Liver (tissue), 9 donors: Measurements from ENCODE around the gene UBALD1. TPM values are rescaled to one million over a fixed set of nuclear protein-coding genes. Genes with fewer than 3 reads are reported as not detected.

Source experiments
- DNase-seq: peaks from one replicate; pipeline ENCODE4 v3.0.0-alpha.2; 2017; ENCODE audit warnings: low spot score
- H3K27ac ChIP-seq, 2 donors: one replicate each; pipeline ENCODE4 v1.7.0; 2013; ENCODE audit warnings: inconsistent platforms in 2 of 2, low read length in 2 of 2, control low read depth in 1 of 2, low read depth in 1 of 2, mild to moderate bottlenecking in 1 of 2
- H3K27me3 ChIP-seq, 4 donors: one replicate each; pipeline versions ENCODE4 v1.6.1 to v1.7.0; 2013; ENCODE audit warnings: low read length in 3 of 4, inconsistent platforms in 1 of 4, mild to moderate bottlenecking in 1 of 4, moderate library complexity in 1 of 4; ENCODE audit not compliant: control insufficient read depth in 4 of 4, insufficient read depth in 4 of 4
- H3K36me3 ChIP-seq, 4 donors: one replicate each; pipeline versions ENCODE4 v1.6.1 to v1.7.0; 2013; ENCODE audit warnings: low read length in 3 of 4, mild to moderate bottlenecking in 3 of 4, low read depth in 1 of 4, moderate library complexity in 1 of 4; ENCODE audit not compliant: control insufficient read depth in 4 of 4, insufficient read depth in 3 of 4
- H3K4me1 ChIP-seq, 4 donors: one replicate each; pipeline versions ENCODE4 v1.6.1 to v1.7.0; 2013; ENCODE audit warnings: low read length in 3 of 4, mild to moderate bottlenecking in 3 of 4, moderate library complexity in 1 of 4; ENCODE audit not compliant: control insufficient read depth in 4 of 4, insufficient read depth in 4 of 4
- H3K4me3 ChIP-seq, 3 donors: one replicate each; pipeline versions ENCODE4 v1.6.1 to v1.7.0; 2013; ENCODE audit warnings: low read length in 3 of 3, control low read depth in 1 of 3, low read depth in 1 of 3, mild to moderate bottlenecking in 1 of 3
- H3K9ac ChIP-seq, 2 donors: one replicate each; pipeline ENCODE4 v1.7.0; 2013; ENCODE audit warnings: low read length in 2 of 2, mild to moderate bottlenecking in 2 of 2, moderate library complexity in 2 of 2, control low read depth in 1 of 2, low read depth in 1 of 2
- H3K9me3 ChIP-seq, 4 donors: one replicate each; pipeline versions ENCODE4 v1.6.1 to v1.7.0; 2013; ENCODE audit warnings: low read length in 3 of 4; ENCODE audit not compliant: control insufficient read depth in 4 of 4
- ATF3 ChIP-seq: IDR thresholded peaks from 2 replicates; pipeline ENCODE4 v1.6.1; 2016; ENCODE audit warnings: antibody characterized with exemption
- EGR1 ChIP-seq, 2 donors: IDR thresholded peaks; 2 replicates each; pipeline ENCODE4 v1.6.1; 2016 to 2018; ENCODE audit warnings: antibody characterized with exemption in 2 of 2, low read depth in 2 of 2
- FOXA1 ChIP-seq: IDR thresholded peaks from 2 replicates; pipeline ENCODE4 v1.6.1; 2016; ENCODE audit warnings: antibody characterized with exemption
- FOXA2 ChIP-seq: IDR thresholded peaks from 2 replicates; pipeline ENCODE4 v1.6.1; 2016; ENCODE audit warnings: antibody characterized with exemption
- GABPA ChIP-seq, 2 donors: IDR thresholded peaks in 1 of 2; conservative IDR thresholded peaks in 1 of 2; 2 replicates each; pipeline ENCODE4 v1.6.1; 2016; ENCODE audit warnings: antibody characterized with exemption in 2 of 2, mild to moderate bottlenecking in 1 of 2, moderate library complexity in 1 of 2
- HNF4A ChIP-seq, 2 donors: conservative IDR thresholded peaks; 2 replicates each; pipeline ENCODE4 v1.6.1; 2016; ENCODE audit warnings: antibody characterized with exemption in 2 of 2, mild to moderate bottlenecking in 2 of 2
- HNF4G ChIP-seq: IDR thresholded peaks from 2 replicates; pipeline ENCODE4 v1.6.1; 2016; ENCODE audit warnings: antibody characterized with exemption
- JUND ChIP-seq, 2 donors: IDR thresholded peaks; 2 replicates each; pipeline ENCODE4 v1.6.1; 2016; ENCODE audit warnings: antibody characterized with exemption in 2 of 2
- MAX ChIP-seq: IDR thresholded peaks from 2 replicates; pipeline ENCODE4 v1.6.1; 2016; ENCODE audit warnings: antibody characterized with exemption
- NR2F2 ChIP-seq: IDR thresholded peaks from 2 replicates; pipeline ENCODE4 v1.6.1; 2016; ENCODE audit warnings: antibody characterized with exemption
- RAD21 ChIP-seq, 2 donors: IDR thresholded peaks; 2 replicates each; pipeline ENCODE4 v1.6.1; 2016; ENCODE audit warnings: antibody characterized with exemption in 2 of 2, mild to moderate bottlenecking in 2 of 2
- RXRA ChIP-seq, 2 donors: IDR thresholded peaks; 2 replicates each; pipeline ENCODE4 v1.6.1; 2017 to 2018; ENCODE audit warnings: antibody characterized with exemption in 2 of 2, mild to moderate bottlenecking in 1 of 2
- SP1 ChIP-seq: IDR thresholded peaks from 2 replicates; pipeline ENCODE4 v1.6.1; 2018; ENCODE audit warnings: antibody characterized with exemption, mild to moderate bottlenecking
- TAF1 ChIP-seq: conservative IDR thresholded peaks from 2 replicates; pipeline ENCODE4 v1.6.1; 2016; ENCODE audit warnings: antibody characterized with exemption, mild to moderate bottlenecking
- YY1 ChIP-seq: IDR thresholded peaks from 2 replicates; pipeline ENCODE4 v1.6.1; 2016; ENCODE audit warnings: antibody characterized with exemption, mild to moderate bottlenecking
- ZBTB33 ChIP-seq: IDR thresholded peaks from 2 replicates; pipeline ENCODE4 v1.6.1; 2016; ENCODE audit warnings: antibody characterized with exemption
- WGBS: extraction: QIAGEN DNeasy Blood & Tissue Kit; methylation state at CpG from one replicate; pipeline ENCODE4 v1.1.7; 2013; 5-methylcytosine and 5-hydroxymethylcytosine counted together
- polyA plus RNA-seq, 2 donors: library from polyadenylated mRNA; stranded (reverse) in 1 of 2; unstranded in 1 of 2; fragments of 200-250 nt in 1 of 2; fragments of >200 nt in 1 of 2; fragmentation: Nextera tagmentation in 1 of 2; extraction: Ambion mirVana in 1 of 2; gene quantifications; one replicate each; pipeline versions ENCODE4 v1.2.1 to v1.2.3, GENCODE V29; 2013 to 2015
- total RNA-seq, 2 donors: library from RNA; depleted of rRNA; stranded (reverse); fragments of >200 nt; gene quantifications; one replicate each; pipeline ENCODE4 v1.2.3, GENCODE V29; 2014
- TF ChIP-seq, protein P1 (sequence below): fragments of 150-350 bp; IDR thresholded peaks from 2 replicates; pipeline ENCODE4 v1.5.1; 2017; ENCODE audit warnings: improper control_type of control experiment, low read depth, low read length; ENCODE audit not compliant: missing input control
- donor health status: healthy.
- donor health status: healthy.
- donor health status: healthy.
- donor health status: healthy.
- donor health status: healthy.

The UBALD1 gene
- total and polyA plus RNA-seq, 4 donors: 4.5 to 22.4 (median 7.5) TPM

DNA sequence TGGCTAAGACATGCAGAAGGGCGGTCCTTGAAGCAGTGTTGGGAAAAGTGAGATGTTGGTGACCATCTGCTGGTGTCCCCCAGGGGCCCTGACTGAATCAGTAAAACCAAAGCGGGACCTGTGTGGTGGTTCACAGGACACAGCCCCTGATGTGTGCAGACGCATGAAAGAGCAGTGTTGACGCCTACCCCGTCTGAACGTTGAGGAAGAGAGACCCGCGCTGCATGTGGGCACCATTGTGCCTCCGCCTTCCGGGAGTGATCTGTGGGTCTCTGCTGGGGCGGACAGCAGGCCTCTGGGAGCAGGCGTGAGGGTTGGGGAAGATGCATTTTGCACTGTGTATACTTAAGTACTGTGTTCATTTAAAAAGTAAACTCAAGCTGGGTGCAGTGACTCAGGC lies 41.5 kb upstream of the UBALD1 start:
- Histone ChIP-seq H3K9me3 (no peaks in the 10 kb centered on the region), H3K27ac (no peak overlapping the region), H3K4me3 (no peak overlapping the region), H3K9ac (no peak overlapping the region), H3K36me3 (peaks cover 2 to 22% (median 12%) of the 10 kb centered on the region in 4 donors), H3K4me1 (peaks cover 10 to 38% (median 19%) of the 10 kb centered on the region in 4 donors), H3K27me3 (no peaks in the 10 kb centered on the region)
- 97% methylated on average over 12 of the region's 12 CpGs for WGBS
- DNase-seq: no peak
- no peak for TF ChIP-seq RXRA (IDR thresholded peaks at IDR 0.05)
- no peak for TF ChIP-seq GABPA (IDR thresholded peaks at IDR 0.05 in 1 of 2, conservative IDR thresholded peaks at IDR 0.05 in 1 of 2)
- TF ChIP-seq FOXA1: no peak
- TF ChIP-seq HNF4A (conservative IDR thresholded peaks at IDR 0.05): no peak
- no peak for TF ChIP-seq RAD21 (IDR thresholded peaks at IDR 0.05)

GRCh38 chr16:4655801-4656200 lies 41.1 kb upstream of the UBALD1 start:
- no peak for TF ChIP-seq TAF1
- TF ChIP-seq MAX: no peak
- TF ChIP-seq ZBTB33: no peak
- no peak for TF ChIP-seq RAD21 (IDR thresholded peaks at IDR 0.05)
- TF ChIP-seq SP1: no peak
- no peak overlapping the region for H3K9ac ChIP-seq
- WGBS: 97% methylated on average over 6 of the region's 6 CpGs
- no peak overlapping the region for H3K27ac ChIP-seq
- no peaks in the 10 kb centered on the region for H3K9me3 ChIP-seq
- H3K4me1 ChIP-seq: peaks cover 10 to 38% (median 18%) of the 10 kb centered on the region in 4 donors
- H3K27me3 ChIP-seq: no peaks in the 10 kb centered on the region
- no peak for DNase-seq
- H3K4me3 ChIP-seq: no peak overlapping the region
- H3K36me3 ChIP-seq: peaks cover 2 to 22% (median 12%) of the 10 kb centered on the region in 4 donors

GRCh38 chr16:4654964-4655590 lies 40.4 kb upstream of the UBALD1 start:
- Histone ChIP-seq H3K27ac (peak overlapping the region; percentile 87 to 99), H3K4me1 (peaks cover 9 to 32% (median 19%) of the 10 kb centered on the region in 4 donors), H3K9me3 (no peaks in the 10 kb centered on the region), H3K4me3 (no peak overlapping the region), H3K9ac (no peak overlapping the region), H3K36me3 (peaks cover 2 to 22% (median 12%) of the 10 kb centered on the region in 4 donors), H3K27me3 (no peaks in the 10 kb centered on the region)
- no peak for DNase-seq
- WGBS: 92% methylated on average over 12 of the region's 12 CpGs
- TF ChIP-seq, protein P1, sequence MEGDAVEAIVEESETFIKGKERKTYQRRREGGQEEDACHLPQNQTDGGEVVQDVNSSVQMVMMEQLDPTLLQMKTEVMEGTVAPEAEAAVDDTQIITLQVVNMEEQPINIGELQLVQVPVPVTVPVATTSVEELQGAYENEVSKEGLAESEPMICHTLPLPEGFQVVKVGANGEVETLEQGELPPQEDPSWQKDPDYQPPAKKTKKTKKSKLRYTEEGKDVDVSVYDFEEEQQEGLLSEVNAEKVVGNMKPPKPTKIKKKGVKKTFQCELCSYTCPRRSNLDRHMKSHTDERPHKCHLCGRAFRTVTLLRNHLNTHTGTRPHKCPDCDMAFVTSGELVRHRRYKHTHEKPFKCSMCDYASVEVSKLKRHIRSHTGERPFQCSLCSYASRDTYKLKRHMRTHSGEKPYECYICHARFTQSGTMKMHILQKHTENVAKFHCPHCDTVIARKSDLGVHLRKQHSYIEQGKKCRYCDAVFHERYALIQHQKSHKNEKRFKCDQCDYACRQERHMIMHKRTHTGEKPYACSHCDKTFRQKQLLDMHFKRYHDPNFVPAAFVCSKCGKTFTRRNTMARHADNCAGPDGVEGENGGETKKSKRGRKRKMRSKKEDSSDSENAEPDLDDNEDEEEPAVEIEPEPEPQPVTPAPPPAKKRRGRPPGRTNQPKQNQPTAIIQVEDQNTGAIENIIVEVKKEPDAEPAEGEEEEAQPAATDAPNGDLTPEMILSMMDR: no peak
- TF ChIP-seq FOXA2 (no peak), HNF4A (conservative IDR thresholded peaks at IDR 0.05) (no peak), RXRA (IDR thresholded peaks at IDR 0.05) (no peak), FOXA1 (no peak), MAX (no peak), YY1 (no peak), GABPA (IDR thresholded peaks at IDR 0.05 in 1 of 2, conservative IDR thresholded peaks at IDR 0.05 in 1 of 2) (no peak), NR2F2 (no peak), ATF3 (no peak), HNF4G (no peak), ZBTB33 (no peak), TAF1 (no peak), EGR1 (IDR thresholded peaks at IDR 0.05; ENCODE audit: low read depth in 2 of 2) (no peak), JUND (IDR thresholded peaks at IDR 0.05) (no peak)
